Sigmoid colon (tissue), 7 donors: ENCODE results near the gene ROBO4. TPM values are rescaled to one million over a fixed set of nuclear protein-coding genes. Genes with fewer than 3 reads are reported as not detected.

Experiments
- DNase-seq: peaks from one replicate; pipeline ENCODE4 v3.0.0-alpha.2; 2019
- H3K27ac ChIP-seq, 4 donors: fragments of 200-600 bp; sonication (generic); one replicate each; pipeline ENCODE4 v1.5.1; 2016 to 2019; ENCODE audit warnings: mild to moderate bottlenecking in 1 of 4
- H3K27me3 ChIP-seq, 3 donors: fragments of 200-600 bp; sonication (generic); one replicate each; pipeline ENCODE4 v1.5.1; 2019; ENCODE audit warnings: mild to moderate bottlenecking in 1 of 3
- H3K36me3 ChIP-seq, 4 donors: fragments of 200-600 bp; sonication (generic); one replicate each; pipeline ENCODE4 v1.5.1; 2016 to 2019
- H3K4me1 ChIP-seq, 4 donors: fragments of 200-600 bp; sonication (generic); one replicate each; pipeline ENCODE4 v1.5.1; 2017 to 2019
- H3K4me3 ChIP-seq, 4 donors: fragments of 200-600 bp; sonication (generic); one replicate each; pipeline ENCODE4 v1.5.1; 2017 to 2019; ENCODE audit warnings: mild to moderate bottlenecking in 2 of 4, moderate library complexity in 1 of 4
- H3K9me3 ChIP-seq, 4 donors: fragments of 200-600 bp in 3 of 4; sonication (generic) in 3 of 4; one replicate each; pipeline versions ENCODE4 v1.5.1 to v1.6.1; 2013 to 2019
- EP300 ChIP-seq, 4 donors: sonication (generic); formaldehyde crosslinking; IDR thresholded peaks; one replicate each; pipeline ENCODE4 v1.6.1; 2017; ENCODE audit warnings: antibody characterized with exemption in 4 of 4
- POLR2A ChIP-seq, 2 donors: fragments of 450-650 bp; IDR thresholded peaks; one replicate each; pipeline ENCODE4 v1.6.1; 2016; ENCODE audit warnings: antibody characterized with exemption in 2 of 2, mild to moderate bottlenecking in 2 of 2, moderate library complexity in 2 of 2
- POLR2AphosphoS5 ChIP-seq, 4 donors: sonication (generic); formaldehyde crosslinking; IDR thresholded peaks; one replicate each; pipeline ENCODE4 v1.6.1; 2017; ENCODE audit warnings: antibody characterized with exemption in 4 of 4
- WGBS, 2 donors: extraction: QIAGEN DNeasy Blood & Tissue Kit; methylation state at CpG; one replicate each; pipeline ENCODE4 v1.1.7; 2013; 5-methylcytosine and 5-hydroxymethylcytosine counted together
- intact Hi-C: fragments of 100-400 bp; cut with DNase I; formaldehyde crosslinking; loops from one replicate; pipeline ENCODE4 v1.15.1; 2023
- polyA plus RNA-seq, 3 donors: library from polyadenylated mRNA; stranded (reverse); fragments of 200-250 nt; gene quantifications; one replicate each; pipeline ENCODE4 v1.2.3, GENCODE V29; 2013
- total RNA-seq, 4 donors: library from RNA; depleted of rRNA; stranded (reverse); fragments of >200 nt; gene quantifications; one replicate each; pipeline ENCODE4 v1.1.0, GENCODE V29; 2016
- TF ChIP-seq, protein P1 (sequence below), 4 experiments: fragments of 450-650 bp in 3 of 4; fragments of 200-600 bp in 1 of 4; IDR thresholded peaks; one replicate each; pipeline ENCODE4 v1.5.1; 2016 to 2019; ENCODE audit warnings: antibody characterized with exemption in 4 of 4, mild to moderate bottlenecking in 3 of 4, moderate library complexity in 2 of 4
- donor health status: healthy with polysubstance abuse.
- donor health status: Bipolar disorder and iron deficiency.
- donor health status: healthy.

ROBO4 gene
- total and polyA plus RNA-seq, 7 donors = 0.46 to 13.8 (median 8.1) TPM

DNA sequence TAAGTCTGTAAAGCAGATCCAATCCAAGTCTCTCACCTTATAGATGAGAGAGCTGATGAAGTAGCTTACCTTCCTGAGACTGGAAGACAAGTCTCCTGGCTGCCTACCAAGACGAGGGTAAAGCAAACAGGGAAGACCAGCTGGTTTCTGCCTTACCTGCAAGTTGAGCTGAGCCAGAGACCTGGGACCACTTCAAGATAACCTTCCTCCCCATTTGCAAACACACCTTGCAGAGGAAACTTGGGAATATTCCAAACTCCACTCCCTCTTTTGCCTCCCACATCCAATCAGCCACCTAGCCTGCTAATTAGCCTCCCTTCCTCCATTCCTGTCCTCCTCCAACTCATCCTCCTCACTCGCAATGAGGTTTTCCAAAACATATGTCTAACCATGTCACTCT, 55.8 kb downstream of the ROBO4 start:
- H3K27me3 ChIP-seq = peaks cover 51 to 93% (median 83%) of the 10 kb centered on the region in 3 donors
- H3K4me1 ChIP-seq = peaks cover 0 to 24% (median 22%) of the 10 kb centered on the region in 4 donors
- DNase-seq = no peak
- H3K27ac ChIP-seq = no peak overlapping the region
- H3K4me3 ChIP-seq = no peak overlapping the region
- WGBS, 2 donors = 7 to 21% methylated on average over 2 of the region's 2 CpGs
- no peaks in the 10 kb centered on the region for H3K36me3 ChIP-seq
- H3K9me3 ChIP-seq = no peaks in the 10 kb centered on the region
- intact Hi-C loops = no loop called here
- TF ChIP-seq, protein P1, sequence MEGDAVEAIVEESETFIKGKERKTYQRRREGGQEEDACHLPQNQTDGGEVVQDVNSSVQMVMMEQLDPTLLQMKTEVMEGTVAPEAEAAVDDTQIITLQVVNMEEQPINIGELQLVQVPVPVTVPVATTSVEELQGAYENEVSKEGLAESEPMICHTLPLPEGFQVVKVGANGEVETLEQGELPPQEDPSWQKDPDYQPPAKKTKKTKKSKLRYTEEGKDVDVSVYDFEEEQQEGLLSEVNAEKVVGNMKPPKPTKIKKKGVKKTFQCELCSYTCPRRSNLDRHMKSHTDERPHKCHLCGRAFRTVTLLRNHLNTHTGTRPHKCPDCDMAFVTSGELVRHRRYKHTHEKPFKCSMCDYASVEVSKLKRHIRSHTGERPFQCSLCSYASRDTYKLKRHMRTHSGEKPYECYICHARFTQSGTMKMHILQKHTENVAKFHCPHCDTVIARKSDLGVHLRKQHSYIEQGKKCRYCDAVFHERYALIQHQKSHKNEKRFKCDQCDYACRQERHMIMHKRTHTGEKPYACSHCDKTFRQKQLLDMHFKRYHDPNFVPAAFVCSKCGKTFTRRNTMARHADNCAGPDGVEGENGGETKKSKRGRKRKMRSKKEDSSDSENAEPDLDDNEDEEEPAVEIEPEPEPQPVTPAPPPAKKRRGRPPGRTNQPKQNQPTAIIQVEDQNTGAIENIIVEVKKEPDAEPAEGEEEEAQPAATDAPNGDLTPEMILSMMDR (IDR thresholded peaks at IDR 0.05) = no peak
- TF ChIP-seq POLR2A (IDR thresholded peaks at IDR 0.05) = no peak
- no peak for TF ChIP-seq EP300 (IDR thresholded peaks at IDR 0.05)
- TF ChIP-seq POLR2AphosphoS5 (IDR thresholded peaks at IDR 0.05) = no peak

DNA sequence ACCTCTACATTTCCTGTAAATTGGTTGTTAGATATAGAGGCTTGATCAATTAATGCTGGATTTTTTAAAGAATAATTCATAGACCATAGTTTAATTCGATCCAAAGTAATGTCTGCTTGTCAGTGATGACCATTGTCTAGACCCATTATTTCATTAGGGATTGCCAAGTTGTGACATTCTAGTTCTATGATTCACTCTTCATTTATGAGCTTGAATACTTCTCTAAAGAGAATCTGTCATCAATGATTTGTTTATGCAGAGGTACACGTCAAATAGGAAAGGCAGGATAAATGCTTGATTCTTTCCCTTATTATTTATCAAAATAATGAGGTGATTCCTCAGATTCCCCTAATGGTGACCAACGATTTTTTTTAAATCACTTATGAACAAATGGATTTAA, 56.5 kb downstream of the ROBO4 start:
- DNase-seq = no peak
- Histone ChIP-seq H3K4me3 (no peak overlapping the region), H3K27me3 (peaks cover 47 to 87% (median 77%) of the 10 kb centered on the region in 3 donors), H3K4me1 (peaks cover 0 to 26% (median 24%) of the 10 kb centered on the region in 4 donors), H3K36me3 (no peaks in the 10 kb centered on the region), H3K27ac (no peak overlapping the region), H3K9me3 (no peaks in the 10 kb centered on the region)
- TF ChIP-seq EP300 (IDR thresholded peaks at IDR 0.05) (no peak), POLR2A (IDR thresholded peaks at IDR 0.05) (no peak), POLR2AphosphoS5 (IDR thresholded peaks at IDR 0.05) (no peak)
- TF ChIP-seq, protein P1 (IDR thresholded peaks at IDR 0.05) = no peak
- intact Hi-C loops = no loop called here
- 22 to 37% methylated on average over 3 of the region's 3 CpGs for WGBS, 2 donors

DNA sequence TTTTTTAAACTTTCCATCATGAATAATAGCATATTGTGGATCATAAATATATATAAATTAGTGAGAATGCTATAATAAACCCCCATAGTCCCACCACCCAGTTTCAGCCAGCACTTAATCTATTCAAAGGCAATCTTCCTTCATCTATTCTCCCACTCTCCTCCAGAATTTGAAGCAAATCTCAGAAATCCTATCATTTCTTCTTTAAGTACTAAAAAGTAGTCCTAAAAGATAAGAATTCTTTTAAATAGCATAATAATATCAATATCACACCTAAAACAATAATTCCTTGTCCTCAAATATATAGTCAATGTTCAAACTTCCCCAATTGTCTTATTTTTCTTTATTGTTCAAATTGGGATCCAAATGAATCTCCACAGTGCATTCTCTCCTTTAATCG, 57.0 kb downstream of the ROBO4 start:
- TF ChIP-seq POLR2AphosphoS5 (IDR thresholded peaks at IDR 0.05) = no peak
- TF ChIP-seq EP300 (IDR thresholded peaks at IDR 0.05) = no peak
- intact Hi-C loops = no loop called here
- 45 to 55% methylated on average over 1 of the region's 1 CpG for WGBS, 2 donors

DNA sequence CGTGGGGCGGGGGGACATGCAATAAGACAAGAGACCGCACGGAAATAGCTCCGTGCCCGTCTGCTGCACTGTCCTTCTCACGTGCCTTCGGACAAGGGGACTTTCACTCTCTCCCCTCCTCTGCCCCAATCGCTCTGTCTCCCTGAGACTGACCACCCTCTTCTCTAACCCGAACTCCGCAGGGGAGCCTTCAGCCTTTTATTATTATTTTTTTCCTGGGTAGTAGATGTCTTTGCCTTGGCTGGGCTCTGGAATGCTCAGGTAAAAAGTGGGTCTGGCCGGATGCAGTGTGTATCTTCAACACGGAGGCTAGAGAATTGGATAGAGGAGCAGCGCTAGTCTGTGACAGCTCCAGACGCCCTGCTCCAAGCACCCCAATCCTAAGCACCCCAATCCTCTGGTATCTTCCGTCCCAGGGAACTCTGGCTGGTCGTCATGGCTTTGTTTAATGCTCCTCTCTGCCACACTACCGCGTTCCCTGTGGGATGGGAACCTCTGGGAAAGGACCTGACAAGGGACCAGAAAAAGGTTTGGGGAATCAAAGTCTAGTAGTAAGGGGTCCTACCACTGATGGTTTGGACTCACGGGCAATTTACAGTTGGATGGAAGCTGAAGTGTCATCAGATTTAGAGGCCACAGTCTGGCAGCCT, 57.6 kb downstream of the ROBO4 start:
- H3K4me1 ChIP-seq = peaks cover 0 to 28% (median 27%) of the 10 kb centered on the region in 4 donors

More for the DNA sequence above, 57.0 kb downstream of the ROBO4 start:
- Histone ChIP-seq H3K4me1 (peaks cover 0 to 28% (median 27%) of the 10 kb centered on the region in 4 donors), H3K27ac (no peak overlapping the region), H3K4me3 (no peak overlapping the region), H3K36me3 (no peaks in the 10 kb centered on the region), H3K27me3 (peaks cover 44 to 81% (median 71%) of the 10 kb centered on the region in 3 donors), H3K9me3 (no peaks in the 10 kb centered on the region)
- no peak for DNase-seq

More for the DNA sequence above, 57.6 kb downstream of the ROBO4 start:
- DNase-seq = no peak
- Histone ChIP-seq H3K27ac (no peak overlapping the region), H3K36me3 (no peaks in the 10 kb centered on the region), H3K9me3 (no peaks in the 10 kb centered on the region), H3K27me3 (peaks cover 38 to 76% (median 66%) of the 10 kb centered on the region in 3 donors), H3K4me3 (peak overlapping the region in 3 of 4 donors; percentile 17 to 41 (median 37))
- TF ChIP-seq EP300 (IDR thresholded peaks at IDR 0.05) (no peak), POLR2AphosphoS5 (IDR thresholded peaks at IDR 0.05) (no peak), POLR2A (IDR thresholded peaks at IDR 0.05) (no peak)
- TF ChIP-seq, protein P1 (IDR thresholded peaks at IDR 0.05) = no peak
- intact Hi-C loops = loop anchor here (5.0 kb wide), 1 partner anchor 37 kb away; no protein-coding TSS in a partner anchor
- 7 to 11% methylated on average over 20 of the region's 20 CpGs for WGBS, 2 donors
